HUDEP-2 (cell line): Measurements from ENCODE around the gene MSI2.
"Not testable (repeated sequence)": the region's sequence is repeated elsewhere in the genome, so short reads cannot be mapped to it uniquely, and the experiment has no call there.

ENCODE experiments used
- DNase-seq, 76 experiments: peaks; one replicate each; lab custom pipeline; 2025; ENCODE audit not compliant: unreplicated experiment in 76 of 76; lab: John Stamatoyannopoulos, UW

The MSI2 gene

DNA sequence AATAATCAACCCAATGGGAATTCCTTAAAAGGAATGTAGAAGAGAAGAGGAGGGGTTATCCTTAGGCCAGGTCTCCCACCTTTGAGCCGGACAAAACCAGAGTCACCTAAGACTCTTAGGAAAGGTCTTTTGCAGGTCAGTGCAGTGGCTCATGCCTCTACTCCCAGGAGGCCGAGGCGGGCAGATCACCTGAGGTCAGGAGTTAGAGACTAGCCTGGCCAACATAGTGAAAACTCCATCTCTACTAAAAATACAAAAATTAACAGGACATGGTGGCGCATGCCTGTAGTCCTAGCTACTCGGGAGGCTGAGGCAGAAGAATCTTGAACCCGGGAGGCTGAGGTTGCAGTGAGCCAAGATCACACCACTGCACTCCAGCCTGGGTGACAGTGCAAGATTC is 365.5 kb downstream of the MSI2 start:
- not testable (repeated sequence) for DNase-seq

DNA sequence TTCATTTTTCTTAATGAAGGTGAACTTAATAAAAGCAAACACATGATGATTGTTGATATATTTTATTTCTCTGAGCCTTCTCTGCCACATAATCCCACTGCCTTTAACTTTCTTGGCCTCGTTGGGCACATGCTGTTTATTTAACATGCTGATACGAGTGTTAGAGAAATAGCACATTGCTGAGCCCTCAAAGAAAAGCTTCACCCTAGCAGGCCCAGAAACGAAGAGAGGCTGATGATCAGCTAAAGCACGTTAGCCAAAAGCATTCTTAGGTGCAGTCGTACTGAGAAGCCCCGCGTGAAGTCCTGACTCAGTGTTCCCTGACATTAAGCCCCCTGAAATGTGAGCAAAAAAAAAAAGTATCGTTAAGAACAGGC is 366.0 kb downstream of the MSI2 start:
- DNase-seq = no peak

DNA sequence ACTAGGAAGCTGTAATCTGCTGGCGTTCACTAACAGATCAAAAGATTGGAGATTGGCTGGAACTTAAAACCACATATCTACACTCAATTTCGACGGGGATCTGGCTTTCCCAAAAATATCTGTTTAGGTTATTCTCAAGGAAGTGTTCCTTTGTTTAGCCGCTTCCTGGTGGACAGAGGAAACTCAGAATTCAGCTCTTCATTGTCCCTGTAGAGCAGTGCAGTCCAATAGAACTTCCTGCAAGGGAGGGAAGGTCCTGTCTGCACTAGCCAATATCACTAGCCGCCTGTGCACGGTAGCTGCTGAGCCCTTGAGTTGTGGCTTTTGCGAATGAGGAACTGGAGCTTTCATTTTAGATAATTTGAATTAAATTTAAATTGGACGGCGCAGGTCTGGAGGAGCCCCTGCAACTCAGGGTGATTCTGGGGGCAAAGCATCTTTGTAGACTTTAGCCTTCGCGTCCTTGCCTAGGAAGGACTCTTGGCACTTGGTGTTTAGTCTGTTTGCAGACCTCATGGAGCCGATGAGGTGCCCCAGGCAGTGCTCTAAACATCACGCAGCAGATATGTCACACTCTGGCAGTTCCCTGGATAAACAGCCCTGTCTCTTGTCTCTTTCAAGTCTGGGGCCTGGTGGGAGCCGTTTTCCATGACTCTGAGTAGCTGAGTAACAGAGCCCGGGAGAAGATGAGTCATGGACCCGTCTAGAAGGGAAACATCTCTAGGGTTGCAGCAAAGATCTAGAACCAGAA is 366.5 kb downstream of the MSI2 start:
- peak in 1 of 76 experiments; percentile 2 for DNase-seq

- DNase-seq = no peak
Observed at GRCh38 chr17:57623620-57624019, 367.3 kb downstream of the MSI2 start.

- DNase-seq = no peak
Observed at GRCh38 chr17:57624386-57624785, 368.1 kb downstream of the MSI2 start.

- no peak for DNase-seq
Observed at GRCh38 chr17:57625511-57625910, 369.2 kb downstream of the MSI2 start.

DNA sequence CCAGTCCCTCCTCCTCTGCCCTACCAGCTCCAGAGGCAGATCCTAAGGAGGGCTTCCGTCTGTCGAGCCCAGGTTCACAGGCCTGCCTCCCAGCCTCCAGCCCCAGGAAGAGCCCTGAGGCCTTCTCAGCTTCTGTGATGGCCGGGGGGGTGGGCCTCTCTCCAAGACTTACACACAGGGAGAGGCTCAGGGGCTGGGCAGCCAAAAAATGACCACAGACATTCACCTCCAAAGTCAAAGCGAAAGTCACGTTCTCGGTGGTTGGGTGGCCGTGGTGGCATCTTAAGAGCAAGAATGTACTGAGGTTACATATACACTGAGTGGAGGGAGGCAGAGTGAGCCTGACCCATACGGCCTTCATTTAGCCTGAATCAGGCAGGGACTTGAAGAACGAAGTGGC is 369.6 kb downstream of the MSI2 start:
- DNase-seq = no peak

GRCh38 chr17:57626520-57627210 is 370.3 kb downstream of the MSI2 start:
- DNase-seq = no peak

GRCh38 chr17:57627591-57627990 is 371.3 kb downstream of the MSI2 start:
- DNase-seq = no peak

- no peak for DNase-seq
Observed at GRCh38 chr17:57628421-57628820, 372.1 kb downstream of the MSI2 start.

DNA sequence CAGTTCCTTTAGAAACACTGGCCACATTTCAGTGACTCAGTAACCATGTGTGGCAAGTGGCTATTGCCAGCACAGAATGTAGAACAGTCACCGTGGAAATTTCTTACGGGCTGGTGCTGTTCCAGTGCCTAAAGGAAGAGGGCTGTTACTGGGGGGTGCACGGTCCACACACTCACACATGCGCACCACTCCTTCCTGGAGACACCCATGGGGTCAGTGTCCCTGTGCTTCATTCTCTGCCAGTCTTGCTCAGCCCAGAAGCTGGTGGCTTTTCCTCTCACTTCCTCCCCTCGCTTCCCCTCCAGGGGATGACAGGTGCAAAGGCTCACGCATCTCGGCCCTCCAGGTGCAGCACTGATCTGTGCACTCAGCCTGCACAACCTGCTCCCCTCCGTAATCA is 373.1 kb downstream of the MSI2 start:
- DNase-seq = no peak

GRCh38 chr17:57629886-57630285 is 373.6 kb downstream of the MSI2 start:
- DNase-seq = no peak

DNA sequence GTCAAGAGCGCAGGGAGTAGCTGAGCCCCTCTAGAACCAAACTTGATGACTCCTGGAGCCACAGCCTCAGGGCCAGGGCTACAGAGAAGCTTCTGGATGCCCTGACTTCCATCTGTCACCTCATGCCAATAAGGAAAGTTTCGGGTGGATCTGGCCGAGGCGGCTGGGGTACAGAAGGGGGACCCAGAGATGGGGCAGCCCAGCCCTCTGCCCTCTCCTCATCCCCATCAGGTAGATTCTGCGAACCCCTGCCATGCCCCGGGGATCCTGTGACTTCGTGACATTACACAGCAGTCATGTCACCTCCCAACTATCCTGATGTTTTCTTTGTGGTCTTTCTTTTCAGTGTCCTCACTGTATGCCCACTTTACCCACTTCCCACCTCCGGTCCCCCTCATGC is 374.4 kb downstream of the MSI2 start:
- no peak for DNase-seq

DNA sequence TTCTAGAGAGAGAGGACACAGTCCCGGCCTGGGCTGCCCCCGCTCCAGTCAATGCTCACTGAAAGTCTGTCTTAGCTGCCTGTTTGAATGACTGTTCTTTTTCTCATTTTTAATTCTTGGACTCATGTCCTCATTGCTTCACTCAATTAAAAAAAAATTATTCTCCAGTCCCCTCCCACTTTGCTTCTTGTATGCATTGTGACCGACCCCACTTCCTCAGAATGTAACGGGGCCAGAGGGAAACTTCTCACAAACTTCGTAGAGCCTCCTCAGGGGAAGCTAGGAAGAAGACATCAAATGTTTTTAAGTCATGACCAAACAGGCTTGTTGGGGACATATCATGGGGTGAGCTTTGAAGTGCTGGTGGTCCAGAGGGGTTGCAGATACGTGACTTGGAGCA is 375.5 kb downstream of the MSI2 start:
- DNase-seq = no peak

GRCh38 chr17:57632294-57632693 is 376.0 kb downstream of the MSI2 start:
- DNase-seq = no peak

- no peak for DNase-seq
Observed at GRCh38 chr17:57633236-57633635, 376.9 kb downstream of the MSI2 start.

DNA sequence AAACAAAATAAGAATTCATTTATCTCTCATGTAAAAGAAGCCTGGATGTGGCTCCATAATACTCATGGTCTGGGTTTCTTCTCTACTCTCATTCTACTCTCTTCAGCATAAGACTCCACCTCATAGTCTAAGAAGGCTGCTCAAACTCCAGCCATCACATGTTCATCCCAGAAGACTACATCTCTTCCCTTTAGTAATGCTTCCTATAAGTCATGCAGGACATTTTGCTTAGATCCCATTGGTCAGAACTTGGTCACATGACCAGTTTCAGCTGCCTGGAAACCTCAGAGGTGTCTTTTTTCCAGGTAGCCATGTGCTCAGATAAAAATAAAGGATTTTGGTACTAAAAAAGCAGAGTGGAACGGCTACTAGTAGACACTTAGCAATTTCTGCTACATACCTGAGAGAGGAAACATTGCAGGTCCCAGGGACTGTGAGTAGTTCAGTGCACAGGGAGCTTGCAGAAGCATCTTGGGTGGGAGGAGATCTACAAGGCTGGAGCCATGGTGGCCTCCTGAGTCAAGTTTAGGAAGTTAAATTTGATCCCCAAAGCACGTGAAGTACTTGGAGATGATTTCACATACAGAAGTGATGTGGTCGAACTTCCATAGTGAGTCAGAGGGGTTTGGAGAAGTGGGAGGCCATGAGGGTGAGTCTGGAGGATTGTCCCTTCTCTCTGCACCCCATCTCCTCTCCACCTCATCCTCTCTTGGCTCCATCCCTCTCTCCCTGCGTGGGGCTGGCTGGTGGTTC is 378.6 kb downstream of the MSI2 start:
- no peak for DNase-seq

- DNase-seq = no peak
Observed at GRCh38 chr17:57636274-57636673, 380.0 kb downstream of the MSI2 start.

DNA sequence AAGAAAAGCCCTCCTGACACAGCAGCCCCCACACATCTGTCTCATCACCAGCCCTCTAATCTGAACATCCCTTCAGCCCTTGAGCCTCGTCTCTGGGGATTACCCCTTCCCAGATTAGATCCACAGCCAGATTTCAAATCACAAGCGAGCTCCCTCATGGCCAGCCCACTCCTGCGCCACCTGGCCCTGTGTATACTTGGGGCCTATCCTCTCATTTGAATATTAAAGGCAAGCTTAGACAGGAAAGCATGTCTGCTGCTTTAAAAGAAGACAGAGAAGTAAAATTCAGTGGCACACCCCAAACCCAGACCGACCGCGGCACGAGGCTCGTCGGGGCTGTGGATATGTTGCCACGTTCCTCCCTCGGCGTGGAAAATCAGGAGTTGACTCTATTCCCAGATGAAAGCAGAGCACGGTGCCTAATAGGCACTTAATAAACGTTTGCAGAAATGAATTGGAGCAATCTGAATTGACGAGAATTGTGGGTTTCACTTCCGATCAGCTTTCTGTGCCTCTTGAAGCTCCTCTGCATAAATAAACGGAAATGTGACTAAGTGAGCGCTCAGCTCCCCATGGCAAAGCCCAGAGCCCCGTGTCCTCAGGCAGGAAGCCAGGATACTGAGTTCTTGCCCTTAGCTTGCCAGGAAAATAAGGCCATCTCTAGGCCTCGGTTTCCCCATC is 380.8 kb downstream of the MSI2 start:
- DNase-seq = no peak

DNA sequence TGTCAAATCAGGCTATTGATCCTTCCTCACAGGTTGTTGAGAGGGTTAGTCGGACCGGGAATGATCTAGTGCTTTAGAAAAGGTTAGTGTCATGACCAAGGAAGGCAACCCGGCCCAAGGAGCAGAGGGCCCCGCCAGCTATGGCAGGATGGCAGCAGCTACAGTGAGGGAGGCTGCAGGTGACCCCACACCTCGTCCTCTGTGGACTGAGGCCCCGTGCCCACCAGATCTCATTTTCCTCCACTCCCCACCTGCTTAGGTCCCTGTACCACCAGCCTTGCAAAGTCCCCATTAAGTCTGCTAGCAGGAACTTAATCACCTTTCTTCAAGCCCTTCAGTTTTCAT is 381.3 kb downstream of the MSI2 start:
- DNase-seq = no peak

DNA sequence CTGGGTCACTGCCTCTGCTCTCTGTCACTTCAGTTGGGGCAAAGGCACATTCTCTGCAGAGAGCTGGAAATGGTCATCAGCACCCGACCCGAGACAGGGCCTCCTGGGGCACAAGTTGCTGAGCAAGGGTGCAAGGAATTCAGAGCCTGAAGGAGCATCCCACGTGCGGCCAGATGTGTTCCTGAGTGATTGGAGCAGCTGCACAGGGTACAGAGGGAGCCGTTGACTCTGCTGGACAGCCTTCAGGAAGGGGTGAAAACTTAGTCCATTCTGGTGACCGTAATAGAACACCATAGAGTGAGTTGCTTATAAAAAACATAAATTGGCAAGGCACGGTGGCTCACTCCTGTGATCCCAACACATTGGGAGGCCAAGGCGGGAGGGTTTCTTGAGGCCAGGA is 382.0 kb downstream of the MSI2 start:
- DNase-seq = no peak
